Fibroblast of the aortic adventitia (primary cell): ENCODE results near the gene IGF2BP2. TPM values are rescaled to one million over a fixed set of nuclear protein-coding genes. Genes with fewer than 3 reads are reported as not detected.

Source experiments
- DNase-seq: peaks from one replicate; pipeline ENCODE4 v3.0.0-alpha.2; 2010; ENCODE audit warnings: low read depth
- H3K4me3 ChIP-seq: 2 replicates; pipeline ENCODE4 v1.5.1; 2011; ENCODE audit warnings: low read depth, mild to moderate bottlenecking, control low read depth, low read length, moderate library complexity
- CTCF ChIP-seq: IDR thresholded peaks from 2 replicates; pipeline ENCODE4 v1.5.1; 2011; ENCODE audit warnings: mild to moderate bottlenecking, low read length, control low read depth, inconsistent platforms; ENCODE audit not compliant: insufficient read depth
- total RNA-seq: library from RNA; depleted of rRNA; stranded (reverse); fragments of >200 nt; gene quantifications from 2 replicates; pipeline ENCODE4 v1.2.3, GENCODE V29; 2012; ENCODE audit warnings: low replicate concordance

Gene IGF2BP2
- total RNA-seq, 1 donor = 40.1 TPM

GRCh38 chr3:185764163-185764979 lies 60.5 kb downstream of the IGF2BP2 start:
- no peak for TF ChIP-seq CTCF
- DNase-seq = peak; percentile 50
- H3K4me3 ChIP-seq = no peak overlapping the region

- peak; percentile 25 for DNase-seq
- H3K4me3 ChIP-seq = no peak overlapping the region
- no peak for TF ChIP-seq CTCF
Measured at GRCh38 chr3:185763347-185764005, 61.4 kb downstream of the IGF2BP2 start.

GRCh38 chr3:185760550-185760949 lies 64.3 kb downstream of the IGF2BP2 start:
- peak overlapping the region; percentile 39 for H3K4me3 ChIP-seq
- no peak for TF ChIP-seq CTCF
- no peak for DNase-seq

- no peak for DNase-seq
- no peak for TF ChIP-seq CTCF
- H3K4me3 ChIP-seq = no peak overlapping the region
Measured at GRCh38 chr3:185760088-185760487, 64.8 kb downstream of the IGF2BP2 start.

- no peak overlapping the region for H3K4me3 ChIP-seq
- no peak for DNase-seq
- no peak for TF ChIP-seq CTCF
Measured at GRCh38 chr3:185759512-185759911, 65.3 kb downstream of the IGF2BP2 start.

GRCh38 chr3:185758912-185759311 lies 65.9 kb downstream of the IGF2BP2 start:
- H3K4me3 ChIP-seq = no peak overlapping the region
- no peak for DNase-seq
- TF ChIP-seq CTCF = no peak

GRCh38 chr3:185757176-185757575 lies 67.7 kb downstream of the IGF2BP2 start:
- no peak overlapping the region for H3K4me3 ChIP-seq
- no peak for TF ChIP-seq CTCF
- no peak for DNase-seq
